Measurements from ENCODE around the gene PAOX.

Gene PAOX

GRCh38 chr10:133350950-133351329 is 28.1 kb upstream of the PAOX start:
- TF ChIP-seq CTCF (IDR thresholded peaks at IDR 0.05; ENCODE audit: borderline replicate concordance, insufficient read depth, low read depth, low read length) = no peak
- no peak overlapping the region for H3K4me3 ChIP-seq (ENCODE audit: low read depth, low read length)

GRCh38 chr10:133351408-133352318 is 27.4 kb upstream of the PAOX start:
- H3K4me3 ChIP-seq (ENCODE audit: low read depth, low read length) = no peak overlapping the region
- no peak for TF ChIP-seq CTCF (IDR thresholded peaks at IDR 0.05; ENCODE audit: borderline replicate concordance, insufficient read depth, low read depth, low read length)

- TF ChIP-seq CTCF (IDR thresholded peaks at IDR 0.05; ENCODE audit: borderline replicate concordance, insufficient read depth, low read depth, low read length) = no peak
- no peak overlapping the region for H3K4me3 ChIP-seq (ENCODE audit: low read depth, low read length)
These were observed 25.7 kb upstream of the PAOX start for GRCh38 chr10:133353202-133353959.

GRCh38 chr10:133353988-133354605 is 25.0 kb upstream of the PAOX start:
- TF ChIP-seq CTCF (IDR thresholded peaks at IDR 0.05; ENCODE audit: borderline replicate concordance, insufficient read depth, low read depth, low read length) = no peak
- no peak overlapping the region for H3K4me3 ChIP-seq (ENCODE audit: low read depth, low read length)

GRCh38 chr10:133354672-133355240 is 24.3 kb upstream of the PAOX start:
- no peak for TF ChIP-seq CTCF (IDR thresholded peaks at IDR 0.05; ENCODE audit: borderline replicate concordance, insufficient read depth, low read depth, low read length)
- no peak overlapping the region for H3K4me3 ChIP-seq (ENCODE audit: low read depth, low read length)

GRCh38 chr10:133355266-133355665 is 23.8 kb upstream of the PAOX start:
- no peak overlapping the region for H3K4me3 ChIP-seq (ENCODE audit: low read depth, low read length)

More at GRCh38 chr10:133355266-133355665, 23.8 kb upstream of the PAOX start:
- TF ChIP-seq CTCF (IDR thresholded peaks at IDR 0.05; ENCODE audit: borderline replicate concordance, insufficient read depth, low read depth, low read length) = no peak

Measured in GM12875 (cell line).